GM19468 (cell line): ENCODE results near the gene IL1RAPL2.
"Not testable (repeated sequence)": the region's sequence is repeated elsewhere in the genome, so short reads cannot be mapped to it uniquely, and the experiment has no call there.

ENCODE experiments used
- ATAC-seq: cut with Tn5 transposase; IDR thresholded peaks from one replicate; pipeline ENCODE4 v1.9.1; 2021; ENCODE audit warnings: mild to moderate bottlenecking, moderate library complexity, moderate number of reproducible peaks; ENCODE audit not compliant: unreplicated experiment; ENCODE audit errors: extremely low read depth

IL1RAPL2 gene

DNA sequence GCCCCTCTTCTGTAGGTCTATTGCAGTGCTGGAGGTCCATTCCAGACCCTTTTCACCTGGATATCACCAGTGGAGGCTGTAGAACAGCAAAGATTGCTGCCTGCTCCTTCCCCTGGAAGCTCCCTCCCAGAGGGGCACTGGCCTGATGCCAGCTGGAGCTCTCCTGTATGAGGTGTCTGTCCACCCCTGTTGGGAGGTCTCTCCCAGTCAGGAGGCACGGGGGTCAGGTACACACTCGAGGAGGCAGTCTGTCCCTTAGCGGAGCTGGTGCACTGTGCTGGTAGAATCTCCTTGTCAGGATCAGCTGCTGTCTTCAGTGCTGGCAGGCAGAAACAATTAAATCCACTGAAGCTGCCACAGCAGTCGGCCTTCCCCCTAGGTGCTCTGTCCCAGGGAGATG is 276.6 kb downstream of the IL1RAPL2 start:
- ATAC-seq: no peak

DNA sequence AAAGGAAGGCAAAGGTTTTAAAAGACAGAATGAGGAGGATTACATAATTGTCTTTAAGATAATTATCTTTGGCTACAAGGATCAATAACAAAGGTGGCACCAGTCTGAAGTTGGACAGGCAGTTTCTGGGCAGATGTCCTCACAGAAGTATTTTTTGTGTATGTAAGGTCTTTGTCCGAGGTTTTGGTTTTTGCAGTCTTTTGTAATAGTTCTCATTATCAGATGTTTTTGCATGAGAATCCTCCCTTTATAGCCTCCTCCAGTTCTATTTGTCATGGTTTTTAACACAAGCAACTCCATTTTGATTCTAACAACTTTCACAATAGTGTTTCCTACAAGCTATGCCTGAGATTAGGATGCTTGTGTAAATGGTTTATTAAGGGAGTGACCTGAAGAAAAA is 286.2 kb downstream of the IL1RAPL2 start:
- ATAC-seq: no peak

DNA sequence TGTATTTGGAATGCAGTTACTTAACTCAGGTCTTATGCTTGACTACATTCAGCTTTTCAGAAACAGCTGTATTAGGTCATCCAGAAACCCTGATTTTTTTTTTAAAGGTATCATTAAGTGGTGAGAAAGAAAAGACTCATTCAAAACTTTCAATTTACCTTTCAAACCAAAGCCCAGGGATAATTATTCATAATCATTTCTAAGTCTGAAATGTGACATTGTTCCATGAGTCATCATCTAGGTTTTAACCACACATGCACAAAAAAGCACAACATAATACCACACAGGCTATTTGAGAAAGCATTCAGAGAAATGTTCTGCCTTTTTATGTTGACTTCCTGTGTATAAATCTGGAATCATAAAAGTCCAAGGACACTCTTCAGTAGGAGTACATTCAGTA is 288.2 kb downstream of the IL1RAPL2 start:
- no peak for ATAC-seq

DNA sequence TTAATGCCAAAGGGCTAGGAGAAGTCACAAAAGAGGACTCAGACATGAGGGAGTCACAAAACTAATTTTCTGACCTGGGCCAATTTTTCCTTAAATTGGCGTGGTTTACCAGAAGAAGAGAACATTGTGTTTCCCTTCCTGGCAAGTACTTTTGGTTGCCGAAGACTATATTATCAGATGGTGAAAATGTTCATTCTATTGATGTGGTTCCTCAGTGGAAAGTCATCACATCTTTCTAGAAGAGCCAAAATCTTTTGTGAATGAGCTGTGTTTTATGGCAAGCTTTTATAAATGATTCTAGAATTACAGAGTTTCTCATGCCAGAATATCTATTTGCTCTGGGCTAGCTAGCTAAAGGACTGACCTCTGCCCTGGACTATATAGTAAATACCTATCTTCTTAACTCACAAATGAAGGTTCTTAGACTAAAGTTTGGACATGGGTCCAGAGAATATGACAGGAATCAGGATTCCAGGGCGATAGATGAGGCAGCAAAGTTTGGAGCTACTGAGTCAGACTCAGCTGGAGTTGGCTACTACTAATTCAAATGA is 288.9 kb downstream of the IL1RAPL2 start:
- no peak for ATAC-seq

DNA sequence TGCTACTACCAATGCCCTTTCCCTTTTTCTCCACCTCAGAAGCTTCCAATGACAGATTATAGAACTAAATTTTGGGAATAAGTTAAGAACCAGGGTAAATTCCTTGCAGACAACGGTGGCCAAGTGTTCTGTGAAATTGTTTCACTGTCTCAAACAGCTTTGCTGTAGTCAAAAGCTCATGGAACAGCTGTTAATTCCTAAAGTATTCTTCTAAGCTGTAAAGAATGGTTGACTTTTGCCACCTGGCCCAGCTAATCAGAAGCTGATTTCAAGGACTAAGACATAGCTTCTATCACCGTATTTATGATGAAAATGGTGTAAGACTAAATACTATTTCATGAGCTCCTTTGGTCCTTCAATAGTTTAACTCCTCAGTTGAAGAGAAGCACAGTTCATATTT is 297.5 kb downstream of the IL1RAPL2 start:
- no peak for ATAC-seq

DNA sequence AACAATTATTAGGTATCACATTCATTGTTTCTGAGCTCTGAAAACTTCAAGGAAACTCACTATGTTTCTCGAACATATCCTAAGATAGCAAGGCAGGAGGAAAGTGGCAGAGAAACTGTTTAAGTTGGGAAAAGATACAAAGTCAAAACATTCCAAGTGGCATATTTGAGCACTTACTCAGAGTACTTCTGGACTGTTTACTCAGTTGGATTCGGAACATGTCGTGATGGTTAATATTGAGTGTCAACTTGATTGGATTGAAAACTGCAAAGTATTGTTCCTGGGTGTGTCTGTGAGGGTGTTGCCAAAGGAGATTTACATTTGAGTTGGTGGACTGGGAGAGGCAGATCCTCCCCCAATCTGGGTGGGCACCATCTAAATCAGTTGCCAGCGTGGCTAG is 298.3 kb downstream of the IL1RAPL2 start:
- ATAC-seq: no peak

- ATAC-seq: no peak
Measured at GRCh38 chrX:104877504-104877903, 311.5 kb downstream of the IL1RAPL2 start.

DNA sequence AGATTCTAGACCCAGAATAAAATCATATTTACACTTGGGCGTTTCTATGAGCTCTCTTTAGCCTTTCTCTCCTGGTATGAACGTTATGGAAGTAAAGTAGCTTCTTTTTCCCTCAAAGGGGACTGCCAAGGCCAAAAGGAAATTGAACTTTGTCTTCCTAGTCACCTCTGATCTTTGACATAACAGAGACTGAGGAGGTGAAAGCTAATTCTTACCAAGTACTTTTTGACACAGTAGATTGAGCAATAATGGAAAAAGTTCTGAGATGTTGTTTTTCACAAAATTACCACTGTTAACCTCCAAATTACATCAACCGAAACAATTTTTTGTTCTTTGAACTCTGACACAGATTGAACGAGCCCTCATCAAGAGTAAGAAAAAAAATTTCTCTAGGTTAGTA is 336.1 kb downstream of the IL1RAPL2 start:
- ATAC-seq: no peak

- not testable (repeated sequence) for ATAC-seq
Measured at GRCh38 chrX:104909694-104910093, 343.7 kb downstream of the IL1RAPL2 start.

- ATAC-seq: peak; percentile 32
Measured at GRCh38 chrX:104913348-104913747, 347.3 kb downstream of the IL1RAPL2 start.

DNA sequence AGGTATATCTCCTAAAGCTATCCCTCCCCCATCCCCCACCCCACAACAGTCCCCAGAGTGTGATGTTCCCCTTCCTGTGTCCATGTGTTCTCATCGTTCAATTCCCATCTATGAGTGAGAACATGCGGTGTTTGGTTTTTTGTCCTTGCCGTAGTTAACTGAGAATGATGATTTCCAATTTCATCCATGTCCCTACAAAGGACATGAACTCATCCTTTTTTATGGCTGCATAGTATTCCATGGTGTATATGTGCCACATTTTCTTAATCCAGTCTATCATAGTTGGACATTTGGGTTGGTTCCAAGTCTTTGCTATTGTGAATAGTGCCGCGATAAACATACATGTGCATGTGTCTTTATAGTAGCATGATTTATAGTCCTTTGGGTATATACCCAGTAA is 348.7 kb downstream of the IL1RAPL2 start:
- not testable (repeated sequence) for ATAC-seq

DNA sequence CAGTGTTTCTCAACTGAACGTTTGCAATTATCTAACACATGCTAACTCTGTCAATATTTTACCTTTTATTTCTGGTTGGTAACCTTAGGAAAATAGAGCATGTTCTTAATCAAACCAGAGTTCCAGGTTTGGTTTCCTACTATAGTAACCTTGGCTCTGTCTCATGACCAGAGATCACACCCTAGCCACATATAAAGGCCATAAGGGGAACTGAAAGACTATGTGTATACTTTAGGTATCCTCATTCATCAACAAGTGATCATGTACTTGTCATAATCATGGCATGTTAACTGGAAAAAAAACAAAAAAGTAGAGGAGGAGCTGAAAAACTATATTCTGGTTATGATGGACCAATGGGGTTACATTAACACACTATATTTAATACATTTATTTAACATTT is 352.1 kb downstream of the IL1RAPL2 start:
- no peak for ATAC-seq

GRCh38 chrX:104921584-104922205 is 355.7 kb downstream of the IL1RAPL2 start:
- ATAC-seq: no peak

DNA sequence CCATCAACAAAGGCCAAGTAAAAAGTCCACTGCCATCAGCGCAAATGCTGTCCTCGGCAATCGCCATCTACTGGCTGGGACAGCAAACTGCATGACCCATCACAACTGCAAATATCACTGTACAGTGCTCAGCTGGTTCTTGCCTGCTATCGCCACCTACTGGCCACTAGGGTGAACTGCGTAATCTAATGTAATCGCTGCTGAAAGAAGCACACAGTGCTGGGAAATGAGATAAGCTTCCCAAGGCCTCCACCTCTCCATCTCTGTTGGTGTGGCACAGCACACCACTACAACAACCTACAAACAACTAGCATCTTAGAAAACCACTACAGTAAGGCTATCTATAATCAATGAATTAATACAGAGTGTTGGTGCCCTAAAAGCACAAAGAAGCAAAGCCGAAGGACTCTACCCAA is 356.2 kb downstream of the IL1RAPL2 start:
- ATAC-seq: peak; percentile 80

GRCh38 chrX:104929324-104929723 is 363.3 kb downstream of the IL1RAPL2 start:
- no peak for ATAC-seq

GRCh38 chrX:104935581-104935980 is 369.6 kb downstream of the IL1RAPL2 start:
- no peak for ATAC-seq

DNA sequence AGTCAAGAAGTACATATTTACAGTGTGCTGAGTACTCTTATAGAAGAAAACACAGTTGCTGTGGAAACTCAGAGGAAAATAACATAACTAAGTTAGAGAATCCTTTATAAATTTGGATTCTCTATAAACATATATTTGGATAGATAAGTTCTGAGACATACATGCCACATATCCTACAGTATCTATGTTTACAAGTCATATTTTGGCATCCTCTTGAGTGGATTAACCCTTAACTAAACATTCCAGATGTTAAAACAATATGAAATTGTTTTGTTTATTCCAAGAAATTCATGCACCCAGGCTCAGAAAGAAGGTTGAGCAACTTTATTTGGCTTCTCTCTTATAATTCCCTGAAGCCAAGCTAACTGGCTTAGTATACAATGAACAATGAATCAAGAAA is 387.3 kb downstream of the IL1RAPL2 start:
- ATAC-seq: no peak

DNA sequence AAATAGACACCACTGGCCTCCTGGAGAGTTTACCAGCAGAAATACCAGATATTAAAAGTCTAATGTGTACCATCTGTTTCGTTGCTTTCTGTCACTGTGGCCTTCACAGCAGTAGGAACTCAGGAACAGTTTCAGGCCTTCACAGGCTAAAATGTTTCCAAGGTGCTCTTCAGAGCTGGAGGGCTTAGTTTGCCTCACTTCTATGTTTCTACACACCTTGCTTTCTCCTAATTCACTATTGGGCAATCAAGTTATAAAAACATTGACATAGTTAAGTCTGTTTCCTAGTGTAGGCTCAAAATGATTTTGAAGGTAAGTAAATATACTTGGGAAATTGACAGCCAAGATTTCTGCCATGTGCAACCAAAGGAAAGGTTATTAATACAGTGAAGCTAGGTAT is 395.9 kb downstream of the IL1RAPL2 start:
- ATAC-seq: no peak

DNA sequence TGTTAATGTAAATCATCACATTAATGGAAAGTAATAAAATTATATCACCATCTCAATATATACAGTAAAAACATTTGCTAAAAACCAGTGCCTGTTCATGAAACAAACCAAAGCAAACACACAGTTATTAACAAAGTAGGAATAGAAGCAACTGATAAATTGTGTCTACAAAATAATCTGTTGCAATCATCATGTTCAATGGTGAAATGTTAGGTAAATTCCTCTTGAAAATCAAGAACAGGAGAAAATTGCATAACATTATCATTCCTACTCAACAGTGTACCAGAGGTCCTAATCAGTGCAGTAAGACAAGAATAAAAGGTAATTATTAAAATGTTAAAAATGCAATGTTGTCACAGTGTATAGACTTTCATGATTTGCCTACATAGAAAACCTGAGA is 402.2 kb downstream of the IL1RAPL2 start:
- no peak for ATAC-seq

DNA sequence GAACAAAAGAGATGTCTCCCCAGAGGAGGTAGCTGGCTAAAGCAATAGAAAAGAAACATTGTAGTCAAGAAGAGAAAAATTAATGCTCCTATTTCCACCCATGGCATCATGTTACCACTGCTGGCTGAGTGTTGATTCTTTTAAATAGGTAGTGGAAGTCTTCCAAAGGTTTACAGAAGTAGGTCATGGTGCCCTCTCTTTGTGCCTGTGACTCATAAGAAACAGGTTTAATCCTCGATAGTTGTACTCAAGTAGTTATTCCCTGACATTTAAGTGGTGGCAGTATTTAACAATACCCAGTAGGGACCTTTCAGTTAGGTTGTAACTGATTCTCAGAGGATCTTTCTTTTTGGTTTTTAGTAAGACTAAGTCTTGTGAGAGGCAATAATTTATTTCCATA is 406.7 kb downstream of the IL1RAPL2 start:
- no peak for ATAC-seq

DNA sequence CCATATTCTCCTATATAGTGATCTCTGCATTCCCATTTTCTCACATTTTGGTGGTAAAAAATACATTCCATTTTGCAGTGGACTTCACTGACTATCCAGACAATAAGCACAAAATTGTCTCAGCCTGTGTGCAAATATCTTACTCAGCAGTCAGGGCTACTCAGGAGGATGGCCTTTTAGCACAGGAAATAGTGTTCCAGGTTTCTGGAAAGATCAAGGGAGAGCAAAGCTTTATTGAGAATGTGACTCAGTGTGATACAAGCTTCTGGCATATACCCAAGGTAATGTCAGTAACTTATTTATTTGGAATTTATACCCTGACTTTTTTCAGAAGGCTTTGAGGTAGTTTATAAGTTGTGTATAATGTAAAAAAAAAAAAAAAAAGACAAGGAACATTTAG is 421.1 kb downstream of the IL1RAPL2 start:
- no peak for ATAC-seq

- no peak for ATAC-seq
Measured at GRCh38 chrX:104988038-104988437, 422.0 kb downstream of the IL1RAPL2 start.
